ENCODE results near the gene ASCC3.

Gene ASCC3

GRCh38 chr6:100803264-100804045, 77.7 kb downstream of the ASCC3 start:
- no peak for ATAC-seq (ENCODE audit: low read depth)
- Histone ChIP-seq H3K4me1 (ENCODE audit: insufficient read depth, poor library complexity, severe bottlenecking) (peaks cover 11% of the 10 kb centered on the region), H3K27ac (ENCODE audit: poor library complexity, severe bottlenecking) (no peak overlapping the region), H3K27me3 (ENCODE audit: insufficient read depth, poor library complexity, severe bottlenecking) (no peaks in the 10 kb centered on the region), H3K36me3 (ENCODE audit: low read depth) (peaks cover 43% of the 10 kb centered on the region), H3K9me3 (ENCODE audit: severe bottlenecking) (no peaks in the 10 kb centered on the region), H3K4me3 (ENCODE audit: severe bottlenecking) (no peak overlapping the region)
- DNase-seq (ENCODE audit: low spot score) = no peak
- no peak for TF ChIP-seq CTCF (IDR thresholded peaks at IDR 0.05; ENCODE audit: poor library complexity, severe bottlenecking)

GRCh38 chr6:100801036-100801435, 80.1 kb downstream of the ASCC3 start:
- no peak overlapping the region for H3K27ac ChIP-seq (ENCODE audit: poor library complexity, severe bottlenecking)
- ATAC-seq (ENCODE audit: low read depth) (no peak), DNase-seq (ENCODE audit: low spot score) (no peak)
- TF ChIP-seq CTCF (IDR thresholded peaks at IDR 0.05; ENCODE audit: poor library complexity, severe bottlenecking) = no peak
- peaks cover 60% of the 10 kb centered on the region for H3K36me3 ChIP-seq (ENCODE audit: low read depth)
- H3K27me3 ChIP-seq (ENCODE audit: insufficient read depth, poor library complexity, severe bottlenecking) = no peaks in the 10 kb centered on the region
- peaks cover 8% of the 10 kb centered on the region for H3K4me1 ChIP-seq (ENCODE audit: insufficient read depth, poor library complexity, severe bottlenecking)
- H3K4me3 ChIP-seq (ENCODE audit: severe bottlenecking) = no peak overlapping the region
- H3K9me3 ChIP-seq (ENCODE audit: severe bottlenecking) = no peaks in the 10 kb centered on the region

- H3K4me3 ChIP-seq (ENCODE audit: severe bottlenecking) = no peak overlapping the region
- no peak for ATAC-seq (ENCODE audit: low read depth)
- H3K9me3 ChIP-seq (ENCODE audit: severe bottlenecking) = no peaks in the 10 kb centered on the region
- DNase-seq (ENCODE audit: low spot score) = no peak
- H3K4me1 ChIP-seq (ENCODE audit: insufficient read depth, poor library complexity, severe bottlenecking) = no peaks in the 10 kb centered on the region
- H3K27ac ChIP-seq (ENCODE audit: poor library complexity, severe bottlenecking) = no peak overlapping the region
- TF ChIP-seq CTCF (IDR thresholded peaks at IDR 0.05; ENCODE audit: poor library complexity, severe bottlenecking) = no peak
- H3K27me3 ChIP-seq (ENCODE audit: insufficient read depth, poor library complexity, severe bottlenecking) = no peaks in the 10 kb centered on the region
- H3K36me3 ChIP-seq (ENCODE audit: low read depth) = peaks cover 55% of the 10 kb centered on the region
Observed at GRCh38 chr6:100796049-100796823, 84.9 kb downstream of the ASCC3 start.

- TF ChIP-seq CTCF (IDR thresholded peaks at IDR 0.05; ENCODE audit: poor library complexity, severe bottlenecking) = no peak
- H3K27me3 ChIP-seq (ENCODE audit: insufficient read depth, poor library complexity, severe bottlenecking) = no peaks in the 10 kb centered on the region
- H3K4me1 ChIP-seq (ENCODE audit: insufficient read depth, poor library complexity, severe bottlenecking) = no peaks in the 10 kb centered on the region
Observed at GRCh38 chr6:100790084-100790483, 91.0 kb downstream of the ASCC3 start.

More at GRCh38 chr6:100790084-100790483, 91.0 kb downstream of the ASCC3 start:
- Histone ChIP-seq H3K4me3 (ENCODE audit: severe bottlenecking) (no peak overlapping the region), H3K27ac (ENCODE audit: poor library complexity, severe bottlenecking) (no peak overlapping the region), H3K9me3 (ENCODE audit: severe bottlenecking) (no peaks in the 10 kb centered on the region), H3K36me3 (ENCODE audit: low read depth) (peaks cover 16% of the 10 kb centered on the region)
- DNase-seq (ENCODE audit: low spot score) (no peak), ATAC-seq (ENCODE audit: low read depth) (no peak)
